Smooth muscle cell of trachea (primary cell): Measurements from ENCODE around the gene GULP1. TPM values are rescaled to one million over a fixed set of nuclear protein-coding genes. Genes with fewer than 3 reads are reported as not detected.

Source experiments
- total RNA-seq: library from RNA; depleted of rRNA; stranded (reverse); fragments of >200 nt; gene quantifications from 2 replicates; pipeline ENCODE4 v1.2.1, GENCODE V29; 2014

Gene GULP1
- 56.6 and 66.8 TPM in 2 replicates for total RNA-seq

GRCh38 chr2:188291617-188292347 is at the start of gene GULP1:
GULP1 (plus strand) TSS chr2:188291874; CDS start chr2:188477703, 185,829 bp downstream.

